H9 (cell line): ENCODE data around the gene RALGAPA2. TPM values are rescaled to one million over a fixed set of nuclear protein-coding genes. Genes with fewer than 3 reads are reported as not detected.

Experiments used
- DNase-seq: peaks from one replicate; pipeline ENCODE4 v3.0.0-alpha.2; 2017
- H2AFZ ChIP-seq: one replicate; pipeline ENCODE4 v1.6.1; 2013; ENCODE audit warnings: mild to moderate bottlenecking, low read length, control low read depth, moderate library complexity
- H2AK5ac ChIP-seq: 2 replicates; pipeline ENCODE4 v1.6.1; 2013; ENCODE audit warnings: low read length, control low read depth, mixed read lengths; ENCODE audit not compliant: insufficient read length
- H2BK120ac ChIP-seq: one replicate; pipeline ENCODE4 v1.6.1; 2013; ENCODE audit warnings: low read depth, mild to moderate bottlenecking, low read length, control low read depth, inconsistent platforms; ENCODE audit not compliant: poor library complexity, severe bottlenecking
- H2BK12ac ChIP-seq: 2 replicates; pipeline ENCODE4 v1.6.1; 2013; ENCODE audit warnings: low read length, control low read depth, mixed read lengths, low read depth; ENCODE audit not compliant: insufficient read length
- H2BK15ac ChIP-seq: 2 replicates; pipeline ENCODE4 v1.6.1; 2013; ENCODE audit warnings: low read depth, low read length, control low read depth
- H2BK20ac ChIP-seq: one replicate; pipeline ENCODE4 v1.6.1; 2013; ENCODE audit warnings: low read depth, mild to moderate bottlenecking, low read length, control low read depth, inconsistent platforms; ENCODE audit not compliant: poor library complexity, severe bottlenecking
- H2BK5ac ChIP-seq: 2 replicates; pipeline ENCODE4 v1.6.1; 2013; ENCODE audit warnings: low read length, control low read depth, mixed read lengths; ENCODE audit not compliant: insufficient read length
- H3K14ac ChIP-seq: 2 replicates; pipeline ENCODE4 v1.6.1; 2013; ENCODE audit warnings: low read length, control low read depth; ENCODE audit not compliant: insufficient read depth
- H3K18ac ChIP-seq: 2 replicates; pipeline ENCODE4 v1.6.1; 2013; ENCODE audit warnings: low read depth, mild to moderate bottlenecking, mixed read lengths, low read length, control low read depth; ENCODE audit not compliant: insufficient read length
- H3K23ac ChIP-seq: 2 replicates; pipeline ENCODE4 v1.6.1; 2013; ENCODE audit warnings: low read length, control low read depth, mixed read lengths, low read depth; ENCODE audit not compliant: insufficient read length
- H3K23me2 ChIP-seq: 2 replicates; pipeline ENCODE4 v1.6.1; 2013; ENCODE audit warnings: low read depth, mild to moderate bottlenecking, mixed read lengths, low read length, control low read depth; ENCODE audit not compliant: insufficient read length, poor library complexity, severe bottlenecking
- H3K27ac ChIP-seq: 2 replicates; pipeline ENCODE4 v1.5.1; 2013; ENCODE audit warnings: low read length, control low read depth, mixed read lengths, low read depth; ENCODE audit not compliant: insufficient read length
- H3K27me3 ChIP-seq: 2 replicates; pipeline ENCODE4 v1.6.1; 2013; ENCODE audit warnings: low read length, control low read depth, inconsistent platforms; ENCODE audit not compliant: insufficient read depth
- H3K4ac ChIP-seq: 2 replicates; pipeline ENCODE4 v1.6.1; 2013; ENCODE audit warnings: low read depth, mild to moderate bottlenecking, control low read depth, inconsistent platforms, low read length, moderate library complexity
- H3K4me1 ChIP-seq: 2 replicates; pipeline ENCODE4 v1.6.1; 2013; ENCODE audit warnings: low read length, control low read depth, inconsistent platforms; ENCODE audit not compliant: insufficient read depth
- H3K4me2 ChIP-seq: 2 replicates; pipeline ENCODE4 v1.6.1; 2013; ENCODE audit warnings: low read length, control low read depth, mixed read lengths; ENCODE audit not compliant: insufficient read length, insufficient read depth
- H3K56ac ChIP-seq: 2 replicates; pipeline ENCODE4 v1.6.1; 2013; ENCODE audit warnings: low read depth, mild to moderate bottlenecking, mixed read lengths, low read length, control low read depth; ENCODE audit not compliant: insufficient read length
- H3K79me1 ChIP-seq: 2 replicates; pipeline ENCODE4 v1.6.1; 2013; ENCODE audit warnings: low read depth, mild to moderate bottlenecking, moderate library complexity, low read length, control low read depth, inconsistent platforms; ENCODE audit not compliant: insufficient read depth, poor library complexity, severe bottlenecking
- H3K79me2 ChIP-seq: 2 replicates; pipeline ENCODE4 v1.6.1; 2013; ENCODE audit warnings: low read length, control low read depth, inconsistent platforms; ENCODE audit not compliant: insufficient read depth
- H3K9ac ChIP-seq: 2 replicates; pipeline ENCODE4 v1.6.1; 2013; ENCODE audit warnings: low read length, control low read depth, mixed read lengths; ENCODE audit not compliant: insufficient read length; ENCODE audit errors: extremely low read depth
- H3K9me3 ChIP-seq: one replicate; pipeline ENCODE4 v1.6.1; 2013; ENCODE audit warnings: low read depth, low read length, inconsistent platforms; ENCODE audit not compliant: control insufficient read depth
- H3T11ph ChIP-seq: one replicate; pipeline ENCODE4 v1.6.1; 2013; ENCODE audit warnings: mild to moderate bottlenecking, low read length, control low read depth, inconsistent platforms
- H4K20me1 ChIP-seq: one replicate; pipeline ENCODE4 v1.6.1; 2013; ENCODE audit not compliant: control insufficient read depth, insufficient read length, insufficient read depth
- H4K5ac ChIP-seq: 2 replicates; pipeline ENCODE4 v1.6.1; 2013; ENCODE audit warnings: low read depth, mild to moderate bottlenecking, mixed read lengths, low read length, control low read depth; ENCODE audit not compliant: insufficient read length
- H4K8ac ChIP-seq: replicated peaks from 2 replicates; pipeline ENCODE4 v1.6.1; 2013; ENCODE audit warnings: low read length, control low read depth, mixed read lengths, low read depth; ENCODE audit not compliant: insufficient read length
- H4K91ac ChIP-seq: 2 replicates; pipeline ENCODE4 v1.6.1; 2013; ENCODE audit warnings: low read depth, mild to moderate bottlenecking, moderate library complexity, mixed read lengths, low read length, control low read depth; ENCODE audit not compliant: insufficient read length
- H3K27ac Mint-ChIP-seq, 3 experiments: 2 replicates in 2 of 3; 3 replicates in 1 of 3; pipeline ENCODE4 v1.8.0; 2020 to 2021; ENCODE audit warnings: mixed read lengths in 3 of 3, mild to moderate bottlenecking in 1 of 3, moderate library complexity in 1 of 3
- H3K27me3 Mint-ChIP-seq: 2 replicates; pipeline ENCODE4 v1.8.0; 2021; ENCODE audit warnings: low read depth, mild to moderate bottlenecking, moderate library complexity, mixed read lengths
- H3K36me3 Mint-ChIP-seq, 3 experiments: 2 replicates in 2 of 3; 3 replicates in 1 of 3; pipeline ENCODE4 v1.8.0; 2020 to 2021; ENCODE audit warnings: low read depth in 3 of 3, mixed read lengths in 3 of 3; ENCODE audit not compliant: insufficient read depth in 1 of 3
- H3K4me1 Mint-ChIP-seq, 2 experiments: 2 replicates each; pipeline ENCODE4 v1.8.0; 2020; ENCODE audit warnings: mixed read lengths in 2 of 2
- H3K4me3 Mint-ChIP-seq, 2 experiments: 2 replicates in 1 of 2; 3 replicates in 1 of 2; pipeline ENCODE4 v1.8.0; 2020 to 2021; ENCODE audit warnings: mild to moderate bottlenecking in 2 of 2, mixed read lengths in 2 of 2, moderate library complexity in 1 of 2
- H3K9me3 Mint-ChIP-seq, 2 experiments: 2 replicates in 1 of 2; 3 replicates in 1 of 2; pipeline ENCODE4 v1.8.0; 2020; ENCODE audit warnings: mild to moderate bottlenecking in 2 of 2, mixed read lengths in 2 of 2, moderate library complexity in 1 of 2
- CTCF ChIP-seq: fragments of 200-600 bp; sonication (generic); conservative IDR thresholded peaks from 3 replicates; pipeline ENCODE4 v1.8.0; 2021; ENCODE audit warnings: antibody characterized with exemption, mild to moderate bottlenecking
- WGBS: extraction: QIAGEN DNeasy Blood & Tissue Kit; methylation state at CpG from one replicate; pipeline ENCODE4 v1.1.7; 2013; ENCODE audit warnings: missing lambda C conversion rate, low lambda C conversion rate, mixed read lengths; ENCODE audit not compliant: insufficient read length; ENCODE audit errors: extremely low coverage; 5-methylcytosine and 5-hydroxymethylcytosine counted together
- total RNA-seq: library from RNA; stranded (reverse); gene quantifications from 2 replicates; pipeline ENCODE4 v1.2.1, GENCODE V29; 2021

RALGAPA2 gene
- total RNA-seq, 1 experiment from 2014 or later, result 16.6 TPM

GRCh38 chr20:20425823-20426654 is 286.4 kb downstream of the RALGAPA2 start:
- Histone ChIP-seq H2AFZ (no peak overlapping the region), H4K20me1 (no peaks in the 10 kb centered on the region), H3K4ac (no peak overlapping the region), H3K4me1 (no peaks in the 10 kb centered on the region), H3K23me2 (no peaks in the 10 kb centered on the region), H3K23ac (no peak overlapping the region), H3K79me1 (no peaks in the 10 kb centered on the region), H3K18ac (no peak overlapping the region), H4K8ac (no peak overlapping the region), H2BK20ac (no peak overlapping the region), H3T11ph (no peak overlapping the region), H3K14ac (no peak overlapping the region), H2BK120ac (no peak overlapping the region), H3K9me3 (no peaks in the 10 kb centered on the region), H3K27ac (no peak overlapping the region), H2BK5ac (no peak overlapping the region), H2BK12ac (no peak overlapping the region), H4K91ac (no peak overlapping the region), H2AK5ac (no peak overlapping the region), H3K79me2 (no peaks in the 10 kb centered on the region), H3K9ac (no peak overlapping the region), H3K4me2 (no peak overlapping the region), H3K27me3 (no peaks in the 10 kb centered on the region), H4K5ac (no peak overlapping the region), H3K56ac (no peak overlapping the region), H2BK15ac (no peak overlapping the region)
- TF ChIP-seq CTCF, result no peak
- WGBS, result no CpG with 5 or more reads among the region's 5 CpGs
- Mint-ChIP-seq H3K36me3 (no peaks in the 10 kb centered on the region), H3K27me3 (no peaks in the 10 kb centered on the region), H3K4me3 (no peak overlapping the region), H3K27ac (no peak overlapping the region), H3K9me3 (no peaks in the 10 kb centered on the region), H3K4me1 (peaks cover 7 to 9% of the 10 kb centered on the region in 2 experiments)
- no peak for DNase-seq
